Measurements from ENCODE around the gene SRC. TPM values are rescaled to one million over a fixed set of nuclear protein-coding genes. Genes with fewer than 3 reads are reported as not detected.
A peak's percentile ranks its signal among the peaks of the same experiment; 100 is the strongest.

SRC gene
- total RNA-seq, 1 donor from 2014 or later = 1.4 TPM

DNA sequence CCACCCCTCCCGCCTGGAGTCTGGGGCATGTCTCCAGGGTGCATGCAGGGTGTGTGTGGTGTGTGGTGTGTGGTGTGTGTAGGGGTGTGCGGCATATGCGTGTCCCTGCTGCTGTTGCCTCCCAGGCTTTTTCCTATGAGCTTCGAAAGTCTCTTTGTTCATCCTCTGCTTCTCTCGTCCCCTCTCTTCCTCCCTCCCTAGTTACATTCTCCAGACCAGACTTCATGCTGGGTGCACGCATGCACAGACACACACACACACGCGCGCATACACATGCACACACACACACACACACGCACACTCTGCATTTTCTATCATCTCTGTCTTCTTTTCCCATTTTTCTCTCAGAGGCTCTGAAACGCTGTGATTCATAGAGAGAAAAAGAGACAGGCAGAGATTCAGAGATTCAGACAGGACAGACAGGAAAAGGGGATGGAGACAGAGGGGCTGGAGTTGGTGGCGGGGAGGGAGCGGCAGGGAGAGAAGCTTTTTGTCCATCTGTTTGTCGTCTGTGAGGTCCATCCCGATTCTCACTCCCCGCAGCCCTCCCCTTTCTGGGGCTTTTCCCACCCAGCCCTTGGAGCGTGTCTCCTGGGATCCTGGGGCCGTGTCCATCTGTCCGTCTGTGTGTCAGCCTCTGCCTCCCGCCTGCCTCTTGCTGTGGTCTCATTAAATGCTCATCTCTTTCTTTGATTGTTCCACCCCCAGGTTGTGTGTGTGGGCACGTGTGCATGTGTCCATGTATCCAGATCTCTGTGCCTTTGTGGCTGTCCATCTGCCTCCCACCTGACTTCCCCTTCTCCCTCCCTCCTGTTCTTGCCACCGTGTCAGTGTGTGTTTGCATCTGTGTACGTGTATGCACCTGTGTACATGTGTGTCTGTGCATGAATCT, 62.6 kb downstream of the SRC start:
- DNase-seq (ENCODE audit: low read depth in 2 of 2) = no peak

DNA sequence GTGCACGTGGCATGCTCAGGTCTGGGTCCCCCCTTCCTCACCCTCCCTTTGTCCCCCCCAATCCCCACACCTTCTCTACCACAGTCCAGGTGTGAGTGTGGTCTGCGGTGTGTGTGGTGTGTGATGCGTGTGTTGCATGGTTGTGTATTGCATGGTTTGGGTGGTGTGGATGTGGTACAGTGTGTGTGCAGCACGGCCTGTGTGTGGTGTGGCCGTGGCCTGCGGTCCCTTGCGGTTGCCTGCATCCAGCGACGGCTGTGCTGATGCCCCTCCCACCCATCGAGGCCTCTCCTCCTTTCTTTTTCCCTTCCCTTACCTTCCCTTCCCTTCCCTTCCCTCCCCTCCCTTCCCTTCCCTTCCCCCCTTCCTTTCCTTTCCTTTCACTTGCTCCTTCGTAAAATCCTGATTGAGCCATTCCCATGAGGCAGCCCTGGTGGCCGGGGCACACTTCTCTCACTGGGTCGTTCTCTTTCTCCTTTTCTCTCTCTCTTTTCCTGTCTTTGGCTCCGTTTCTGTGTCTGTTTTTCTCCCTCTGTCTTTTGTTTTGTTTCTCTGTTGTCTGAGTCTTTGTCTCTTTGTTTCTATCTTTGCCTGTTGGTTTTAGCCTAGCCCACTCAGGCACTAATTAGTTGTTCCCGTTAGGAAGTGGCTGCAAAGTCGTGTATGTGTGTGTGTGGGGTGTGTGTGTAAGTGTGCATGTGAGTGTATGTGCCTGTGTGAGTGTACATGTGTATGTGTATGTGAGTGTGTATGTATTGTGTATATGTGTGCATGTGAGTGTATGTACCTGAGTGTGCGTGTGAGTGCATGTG, 65.7 kb downstream of the SRC start:
- DNase-seq (ENCODE audit: low read depth in 2 of 2) = no peak

DNA sequence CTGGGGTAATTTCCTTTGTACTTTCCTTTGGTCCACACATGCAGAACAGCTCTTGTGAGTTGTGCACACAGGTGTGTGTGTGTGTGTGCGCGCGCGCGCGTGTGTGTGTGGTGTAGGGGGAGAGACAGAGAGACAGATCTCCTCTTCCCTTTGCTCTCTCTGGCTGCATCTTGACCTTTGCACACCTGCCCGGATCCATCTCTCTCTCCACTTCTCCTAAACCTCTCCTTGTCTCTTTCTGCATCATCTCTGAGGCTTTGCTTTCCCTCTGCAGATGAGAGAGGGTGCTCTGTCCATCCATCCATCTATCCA, 67.0 kb downstream of the SRC start:
- no peak for DNase-seq (ENCODE audit: low read depth in 2 of 2)

DNA sequence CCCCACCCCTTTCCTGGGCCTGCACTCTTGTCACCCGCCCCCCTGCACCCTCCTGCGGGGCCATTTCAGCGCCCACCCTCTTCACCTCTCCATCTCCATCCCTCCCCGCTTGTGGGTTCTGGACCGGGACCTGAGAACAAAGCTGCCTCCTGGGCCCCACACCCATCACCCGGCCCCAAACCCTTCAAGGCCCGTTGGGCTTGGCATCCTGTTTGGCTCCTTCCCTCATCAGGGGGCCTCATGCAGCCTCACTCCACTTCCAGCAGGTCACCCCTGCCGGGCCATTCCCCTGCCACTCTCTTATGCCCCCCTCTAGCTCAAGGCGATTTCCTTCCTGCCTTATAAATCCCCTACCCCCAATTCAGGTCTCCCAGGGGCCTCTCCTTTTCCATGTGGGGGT, 67.4 kb downstream of the SRC start:
- DNase-seq (ENCODE audit: low read depth in 2 of 2) = no peak

DNA sequence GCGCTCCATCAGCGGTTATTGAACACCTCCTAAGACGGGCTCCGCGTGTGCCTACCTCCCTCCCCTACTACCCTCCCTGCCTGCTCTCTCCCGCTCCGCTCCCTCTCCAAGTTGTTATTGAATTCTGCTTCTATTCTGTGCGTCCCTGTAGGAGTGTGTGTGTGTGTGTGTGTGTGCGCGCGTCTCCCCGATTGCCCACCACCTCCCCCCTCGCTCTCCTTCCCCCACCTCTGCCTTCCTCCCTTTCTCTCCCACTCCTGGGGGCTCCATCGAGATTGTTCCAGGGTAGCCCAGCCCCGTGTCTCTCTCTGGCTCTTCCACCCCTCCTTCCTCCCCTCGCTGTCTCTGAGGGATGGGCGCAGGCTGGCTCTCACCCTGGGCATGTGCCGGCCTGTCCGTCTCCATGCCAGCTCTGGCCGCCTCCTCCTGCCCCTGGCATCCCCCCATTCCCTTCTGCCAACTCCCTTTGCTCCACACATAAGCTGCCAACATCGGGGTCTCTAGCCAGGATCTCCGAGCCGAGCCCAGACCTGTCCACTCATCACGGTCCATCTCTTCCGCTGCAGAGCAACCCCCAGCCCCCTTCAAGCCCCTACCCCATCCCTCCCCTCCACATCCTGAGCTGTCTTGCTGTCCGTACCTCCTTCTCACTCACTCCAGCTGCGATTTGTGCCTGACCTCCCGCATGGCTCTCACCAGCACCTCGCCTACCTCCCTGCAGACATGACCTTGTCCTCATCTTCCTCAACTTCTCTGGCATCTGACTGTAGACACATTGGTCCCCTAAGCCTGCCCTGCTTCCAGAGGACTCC, 68.5 kb downstream of the SRC start:
- no peak for DNase-seq (ENCODE audit: low read depth in 2 of 2)

DNA sequence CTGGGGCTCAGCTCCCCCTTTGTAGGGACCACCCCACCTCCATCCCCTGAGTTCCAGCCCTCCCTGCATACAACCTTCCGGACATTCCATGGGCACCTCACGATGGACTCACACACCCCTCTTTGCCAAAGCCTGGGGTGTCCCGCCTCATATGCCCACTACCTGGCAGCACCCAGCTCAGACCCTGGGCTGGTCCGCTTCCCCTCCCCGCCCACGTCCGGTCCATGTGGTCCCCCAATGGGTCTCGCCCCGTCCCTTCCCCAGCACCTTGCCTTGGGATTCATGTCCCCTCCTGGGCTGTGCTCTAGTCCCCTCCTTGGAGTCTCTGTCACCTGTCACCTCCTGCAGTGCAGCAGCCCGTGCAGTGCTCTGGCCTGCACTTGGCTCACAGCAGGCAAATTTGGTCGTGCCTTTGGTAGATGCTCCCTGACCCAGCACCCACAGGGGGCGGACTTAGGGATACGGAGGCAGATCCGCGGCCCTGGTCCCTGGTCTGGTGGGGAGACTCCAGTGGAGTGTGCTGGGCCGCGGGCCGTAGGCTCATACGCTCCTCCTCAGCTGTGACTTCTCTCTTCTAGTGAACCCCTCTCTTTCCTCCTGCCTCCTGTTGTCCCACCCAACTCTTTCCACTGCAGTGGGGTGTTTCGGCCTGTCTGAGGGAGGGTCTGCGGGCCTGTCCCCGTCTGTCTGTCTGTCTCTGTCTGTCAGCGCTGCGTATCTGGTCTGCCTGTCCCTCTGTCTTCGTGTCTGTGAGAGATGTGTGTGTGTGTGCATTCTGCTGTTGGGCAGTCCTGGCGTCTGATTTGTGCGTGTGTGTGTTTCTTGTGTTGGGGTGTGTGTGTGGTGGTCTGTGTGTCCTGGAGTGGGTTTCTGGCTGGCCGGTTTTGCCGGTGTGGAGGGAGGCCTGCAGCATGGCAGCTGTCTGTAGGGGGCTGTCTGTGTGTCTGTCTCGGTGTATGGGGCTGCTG, 69.5 kb downstream of the SRC start:
- no peak for DNase-seq (ENCODE audit: low read depth in 2 of 2)

DNA sequence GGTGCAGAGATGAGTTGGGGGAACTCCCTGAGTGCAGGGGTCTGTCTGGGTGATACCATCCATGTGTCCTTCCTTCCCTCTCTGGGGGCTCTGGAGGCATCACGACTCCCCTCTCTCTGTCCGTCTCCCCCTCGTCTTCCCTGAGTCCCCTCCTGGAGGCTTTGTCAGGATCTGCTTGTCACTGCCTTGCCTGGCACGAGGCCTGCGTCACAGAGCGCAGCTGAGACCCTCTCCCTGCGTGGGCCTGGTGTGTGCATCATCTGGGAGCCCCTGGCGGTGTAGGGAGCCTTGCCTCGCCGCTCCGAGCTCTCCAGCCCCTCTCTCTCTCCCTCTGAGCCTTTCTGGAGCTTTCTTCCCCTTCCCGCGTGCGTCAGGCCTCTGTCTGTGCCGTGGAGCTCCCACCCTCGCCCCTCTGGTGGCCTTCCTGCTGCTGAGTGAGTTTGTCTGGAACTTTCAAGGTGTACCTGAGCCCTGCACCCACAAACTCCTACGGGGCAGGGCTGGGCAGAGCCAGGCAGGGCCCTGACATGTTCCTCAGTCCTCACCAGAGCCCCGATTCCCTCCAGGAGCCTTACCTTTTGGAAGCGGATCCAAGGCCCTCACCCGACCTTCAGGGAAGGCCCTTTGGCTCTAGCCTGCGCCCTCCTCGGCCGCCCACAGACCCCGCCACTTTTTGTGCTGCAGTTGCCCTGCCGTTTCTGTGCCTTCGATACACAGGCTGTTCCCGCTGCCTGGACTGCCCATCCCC, 70.3 kb downstream of the SRC start:
- DNase-seq (ENCODE audit: low read depth in 2 of 2) = no peak

DNA sequence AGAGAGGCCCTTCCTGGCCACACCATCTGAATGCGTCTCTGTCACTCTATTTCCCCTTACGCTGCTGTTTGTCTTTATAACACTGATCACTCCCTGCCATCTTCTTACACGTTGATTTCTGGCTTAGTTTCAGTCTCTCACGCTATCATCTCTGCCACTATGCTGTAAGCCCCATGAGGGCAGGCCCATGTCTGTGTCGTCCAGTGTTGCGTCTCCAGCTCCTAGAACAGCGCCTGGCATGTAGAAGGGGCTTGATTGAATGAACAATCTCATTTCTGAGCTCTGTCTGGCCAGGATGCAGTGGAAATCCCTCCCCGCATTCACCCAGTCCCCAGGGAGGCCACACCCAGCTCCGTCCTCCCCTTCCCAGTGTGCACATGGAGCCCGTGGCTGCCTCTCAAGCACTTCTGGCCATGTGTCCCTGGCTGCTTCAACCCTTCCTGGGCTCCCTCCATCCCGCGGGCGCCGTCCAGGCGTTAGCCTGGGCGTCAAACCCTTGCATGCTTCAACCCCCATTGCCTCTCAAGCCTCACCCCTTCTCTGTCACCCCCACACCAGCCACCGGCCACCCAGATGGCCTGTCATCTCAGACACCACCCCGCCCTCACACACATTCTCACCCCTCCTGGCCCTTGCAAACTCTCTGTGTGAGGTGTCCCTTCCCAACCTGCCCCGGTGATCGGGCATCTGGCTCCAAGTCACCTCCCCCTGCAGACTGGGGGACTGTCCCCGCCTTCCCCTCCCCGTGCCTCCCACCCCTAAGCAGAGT, 71.1 kb downstream of the SRC start:
- no peak for DNase-seq (ENCODE audit: low read depth in 2 of 2)

DNA sequence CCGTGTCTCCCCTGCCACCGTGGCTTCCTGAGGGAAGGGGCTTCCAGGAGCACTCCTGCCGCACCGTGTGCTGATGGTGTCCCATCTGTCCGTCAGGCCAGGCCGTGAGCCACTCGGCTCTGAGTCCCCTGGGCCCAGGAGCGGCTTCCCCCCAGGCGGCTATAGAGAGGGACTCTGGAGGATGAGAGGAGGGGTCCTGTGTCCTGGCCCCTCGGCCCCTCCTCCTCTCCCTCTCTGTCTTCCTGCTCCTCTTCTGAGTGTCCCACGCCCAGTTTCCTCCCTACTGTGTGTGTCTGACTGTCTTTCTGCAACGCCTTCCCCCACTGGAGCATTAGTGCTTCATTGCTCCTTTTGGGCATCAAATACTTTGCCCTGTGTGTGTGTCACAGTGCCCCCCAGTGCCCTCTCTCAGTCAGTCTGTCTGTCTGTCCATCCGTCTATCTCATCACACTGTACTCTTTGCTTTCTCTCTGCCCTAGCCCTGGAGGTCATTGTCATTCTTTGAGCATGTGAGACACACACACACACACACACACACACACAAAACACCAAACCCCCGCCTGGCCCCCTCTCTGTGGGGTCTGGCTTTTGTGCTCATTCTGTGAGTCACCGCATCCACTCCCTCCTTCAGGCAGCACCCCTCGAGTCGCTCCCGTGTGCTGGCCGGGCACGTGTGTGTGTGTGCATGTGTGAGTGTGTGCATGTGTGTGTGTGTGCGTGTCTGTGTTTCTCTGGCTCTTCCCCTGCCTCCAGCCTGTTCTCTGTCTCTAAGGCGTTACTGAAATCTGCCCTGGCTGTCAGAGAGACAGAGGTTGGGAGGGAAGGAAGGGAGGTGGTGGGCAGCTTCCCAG, 71.9 kb downstream of the SRC start:
- DNase-seq (ENCODE audit: low read depth in 2 of 2) = no peak

DNA sequence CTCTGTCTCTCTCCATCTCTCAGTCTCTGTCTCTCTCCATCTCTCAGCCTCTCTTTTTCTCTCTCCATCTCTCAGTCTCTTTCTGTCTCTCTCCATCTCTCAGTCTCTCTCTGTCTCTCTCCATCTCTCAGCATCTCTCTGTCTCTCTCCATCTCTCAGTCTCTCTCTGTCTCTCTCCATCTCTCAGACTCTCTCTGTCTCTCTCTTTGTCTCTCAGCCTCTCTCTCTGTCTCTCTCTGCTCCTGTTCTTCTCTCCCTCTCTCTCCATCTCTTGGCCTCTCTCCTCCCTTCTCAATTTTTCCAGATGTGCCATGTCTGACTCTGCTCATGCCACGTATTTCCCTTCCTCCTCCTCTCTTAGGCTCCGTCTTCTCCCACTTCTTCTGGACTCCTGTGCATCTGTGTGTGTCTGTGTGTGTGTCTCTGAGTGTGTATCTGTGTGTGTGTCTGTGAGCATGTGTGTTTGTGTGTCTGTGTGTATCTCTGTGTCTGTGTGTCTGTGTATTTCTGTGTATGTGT, 72.7 kb downstream of the SRC start:
- DNase-seq (ENCODE audit: low read depth in 2 of 2) = no peak

DNA sequence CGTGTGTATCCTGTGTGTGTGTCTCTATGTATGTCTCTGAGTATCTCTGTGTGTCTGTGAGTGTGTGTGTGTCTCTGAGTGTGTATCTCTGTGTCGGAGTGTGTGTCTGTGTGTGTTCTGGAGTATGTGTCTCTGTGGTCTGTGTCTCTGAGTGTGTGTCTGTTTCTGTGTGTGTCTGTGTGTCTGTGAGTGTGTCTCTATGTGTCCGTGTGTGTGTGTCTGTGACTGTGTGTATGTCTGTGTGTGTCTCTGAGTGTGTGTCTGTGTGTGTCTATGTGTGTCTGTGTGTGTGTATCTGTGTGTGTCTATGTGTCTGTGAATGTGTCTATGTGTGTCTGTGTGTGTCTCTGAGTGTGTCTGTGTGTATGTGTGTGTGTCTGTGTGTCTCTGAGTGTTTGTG, 73.4 kb downstream of the SRC start:
- DNase-seq (ENCODE audit: low read depth in 2 of 2) = no peak

DNA sequence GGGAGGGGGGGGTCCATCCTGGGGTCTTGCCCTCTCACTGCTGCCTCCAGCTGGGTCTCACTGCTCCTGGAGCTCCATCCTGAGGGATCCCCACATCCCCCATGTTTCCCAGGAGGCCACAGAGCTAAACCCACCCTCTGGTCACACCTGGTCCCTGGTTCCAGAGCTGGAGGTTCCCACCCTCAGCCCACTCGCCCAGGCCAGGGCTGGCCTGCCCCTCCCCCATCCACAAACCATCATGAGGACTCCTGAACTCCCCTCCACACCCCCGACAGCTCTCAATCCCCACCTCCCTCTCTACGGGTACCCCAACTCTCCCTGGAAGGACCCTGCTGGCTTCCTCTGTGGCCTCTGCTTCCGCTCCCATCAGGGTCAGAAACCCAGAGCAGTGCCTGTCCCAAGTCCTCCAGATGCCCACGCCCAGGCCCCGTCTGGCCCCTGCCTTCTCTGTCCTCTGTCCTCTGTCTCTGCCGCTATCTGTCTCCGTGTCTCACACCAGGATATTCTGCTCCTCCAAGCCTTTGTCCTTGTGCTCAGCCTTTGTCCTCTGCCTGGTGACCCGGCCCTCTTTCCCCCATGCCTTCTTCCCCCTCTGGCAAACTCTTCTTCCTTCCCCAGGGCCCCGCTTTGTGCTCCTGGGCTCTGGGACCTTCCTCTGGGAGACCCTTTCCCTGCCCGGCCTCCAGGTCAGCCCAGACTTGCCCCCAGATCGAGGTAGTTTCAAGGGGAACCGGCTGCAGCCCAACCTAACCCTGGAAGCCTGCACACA, 74.0 kb downstream of the SRC start:
- no peak for DNase-seq (ENCODE audit: low read depth in 2 of 2)

DNA sequence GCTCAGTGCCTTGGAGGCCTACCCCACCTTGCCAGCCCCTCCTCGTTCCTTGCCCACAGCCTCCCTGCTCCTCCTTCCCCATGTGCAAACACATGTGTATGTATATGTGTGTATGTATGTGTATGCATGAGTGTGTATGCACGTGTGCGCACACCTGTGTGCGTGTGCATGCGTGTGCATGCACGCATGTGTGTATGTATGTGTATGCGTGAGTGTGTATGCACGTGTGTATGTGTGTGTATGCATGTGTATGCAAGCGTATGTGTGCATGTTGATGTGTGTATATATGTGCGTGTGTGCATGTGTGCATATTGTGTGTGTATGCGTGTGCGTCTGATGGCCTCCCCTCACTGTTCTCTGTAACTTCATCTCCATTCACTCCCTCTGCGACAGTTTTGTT, 74.7 kb downstream of the SRC start:
- DNase-seq (ENCODE audit: low read depth in 2 of 2) = no peak

DNA sequence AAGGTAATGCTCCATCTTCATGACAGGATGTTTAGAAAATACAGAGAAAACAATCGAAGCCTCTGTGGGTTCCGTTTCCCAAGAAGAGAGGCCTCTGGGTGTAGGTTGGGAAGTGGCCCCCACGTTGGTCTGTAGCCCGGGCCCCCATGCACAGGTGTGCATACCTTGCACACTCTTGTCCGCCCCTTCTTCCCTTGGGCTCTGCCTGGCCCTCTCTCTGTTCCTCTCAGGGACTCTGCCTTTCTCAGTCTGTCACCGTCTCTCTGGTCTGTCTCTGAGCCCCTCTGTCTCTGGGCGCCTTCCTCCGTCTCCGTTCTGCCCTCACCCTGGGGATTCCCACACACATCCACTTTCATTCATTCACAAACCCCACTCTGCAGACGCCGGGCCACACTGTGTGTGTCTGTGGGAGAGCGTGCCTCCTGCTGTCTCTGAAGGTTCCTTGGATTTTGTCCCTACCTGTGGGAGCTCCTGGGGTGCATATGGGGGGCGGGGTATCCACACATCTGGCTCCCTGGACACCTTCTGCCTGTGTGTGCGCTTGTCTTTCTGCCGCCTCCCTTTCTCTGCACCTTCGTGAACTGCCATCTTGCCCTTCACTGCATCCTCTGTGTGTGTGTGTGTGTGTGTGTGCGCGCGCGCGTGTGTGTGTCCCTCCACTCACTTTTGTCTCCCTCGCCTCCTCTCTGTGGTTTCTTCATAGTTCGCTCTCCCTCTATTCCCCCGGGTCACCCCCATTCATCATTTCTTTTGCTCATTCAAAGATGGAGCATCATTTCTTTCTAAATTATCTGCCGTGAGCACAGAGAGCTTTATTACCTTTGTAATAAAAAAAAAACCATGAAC, 75.3 kb downstream of the SRC start:
- DNase-seq (ENCODE audit: low read depth in 2 of 2) = no peak

DNA sequence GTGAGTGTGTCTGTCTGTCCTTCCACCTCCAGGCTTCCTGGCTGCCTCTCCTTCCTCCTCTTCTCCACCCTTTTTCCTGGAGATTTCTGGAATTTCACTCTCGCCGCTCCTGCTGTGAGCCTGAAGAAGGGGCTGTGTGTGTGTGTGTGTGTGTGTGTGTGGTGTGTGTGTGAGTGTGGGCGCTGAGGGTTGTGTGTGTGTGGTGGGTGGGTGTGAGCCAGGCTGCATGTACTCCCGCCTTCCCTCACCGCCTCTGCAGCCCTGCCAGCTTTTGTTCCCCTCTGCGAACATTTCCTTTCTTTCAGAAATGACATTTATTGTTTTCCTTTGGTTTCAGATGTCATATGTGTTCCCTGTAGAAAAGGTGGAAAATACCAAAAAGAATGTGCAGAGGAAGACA, 76.0 kb downstream of the SRC start:
- peak in 1 of 2 donors; percentile 43 for DNase-seq (ENCODE audit: low read depth in 2 of 2)

DNA sequence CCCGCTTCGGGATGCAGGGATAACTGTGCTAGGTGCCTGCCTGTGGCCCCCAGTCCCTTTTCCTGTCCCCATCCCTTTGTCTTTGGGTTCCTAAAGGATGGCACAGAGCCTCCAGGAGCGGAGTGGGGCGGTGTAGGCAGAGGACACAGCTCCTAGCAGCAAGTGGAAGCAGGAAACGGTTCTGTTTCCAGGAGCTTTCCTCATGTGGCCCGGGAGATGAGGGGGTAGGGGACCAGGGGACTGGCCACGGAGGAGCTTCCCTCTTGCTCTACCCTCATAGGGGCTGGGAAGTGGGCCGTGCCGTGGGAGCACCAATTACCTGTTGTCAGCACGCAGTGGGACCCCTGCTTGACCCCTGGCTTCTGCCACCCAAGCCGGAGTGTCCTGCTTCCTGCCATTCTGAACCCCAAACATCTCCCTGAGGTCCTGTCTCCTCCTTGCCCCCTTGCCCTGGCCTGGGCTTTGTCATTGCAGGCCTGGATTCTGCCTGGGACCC, 76.9 kb downstream of the SRC start:
- DNase-seq (ENCODE audit: low read depth in 2 of 2) = no peak
